Suprapubic skin (tissue), 4 donors: Measurements from ENCODE around the gene ATG5. TPM values are rescaled to one million over a fixed set of nuclear protein-coding genes. Genes with fewer than 3 reads are reported as not detected.

Experiments used
- DNase-seq, 2 donors: peaks; one replicate each; pipeline ENCODE4 v3.0.0-alpha.2; 2019; ENCODE audit warnings: low spot score in 2 of 2
- H3K27ac ChIP-seq: fragments of 200-600 bp; sonication (generic); one replicate; pipeline ENCODE4 v1.5.1; 2019
- H3K27me3 ChIP-seq: fragments of 200-600 bp; sonication (generic); one replicate; pipeline ENCODE4 v1.5.1; 2019
- H3K36me3 ChIP-seq: fragments of 200-600 bp; sonication (generic); one replicate; pipeline ENCODE4 v1.5.1; 2019
- H3K4me1 ChIP-seq: fragments of 200-600 bp; sonication (generic); one replicate; pipeline ENCODE4 v1.5.1; 2019
- H3K4me3 ChIP-seq: fragments of 200-600 bp; sonication (generic); one replicate; pipeline ENCODE4 v1.5.1; 2019; ENCODE audit warnings: mild to moderate bottlenecking
- H3K9me3 ChIP-seq: fragments of 200-600 bp; sonication (generic); one replicate; pipeline ENCODE4 v1.5.1; 2019
- EP300 ChIP-seq: sonication (generic); formaldehyde crosslinking; IDR thresholded peaks from one replicate; pipeline ENCODE4 v1.6.1; 2017; ENCODE audit warnings: antibody characterized with exemption
- POLR2A ChIP-seq, 2 donors: fragments of 450-650 bp; IDR thresholded peaks; one replicate each; pipeline ENCODE4 v1.6.1; 2017; ENCODE audit warnings: antibody characterized with exemption in 2 of 2, mild to moderate bottlenecking in 2 of 2, moderate library complexity in 2 of 2
- POLR2AphosphoS5 ChIP-seq, 3 donors: sonication (generic); formaldehyde crosslinking; IDR thresholded peaks; one replicate each; pipeline ENCODE4 v1.6.1; 2017; ENCODE audit warnings: antibody characterized with exemption in 3 of 3
- WGBS: methylation state at CpG from one replicate; pipeline ENCODE4 v1.1.5; 2018; 5-methylcytosine and 5-hydroxymethylcytosine counted together
- total RNA-seq, 4 donors: library from RNA; depleted of rRNA; stranded (reverse); fragments of >200 nt; gene quantifications; one replicate each; pipeline ENCODE4 v1.1.0, GENCODE V29; 2016
- TF ChIP-seq, protein P1 (sequence below), 2 donors: fragments of 200-600 bp in 1 of 2; fragments of 450-650 bp in 1 of 2; sonication (generic) in 1 of 2; IDR thresholded peaks; one replicate each; pipeline ENCODE4 v1.5.1; 2016 to 2019; ENCODE audit warnings: antibody characterized with exemption in 2 of 2, mild to moderate bottlenecking in 1 of 2, moderate library complexity in 1 of 2

Gene ATG5
- total RNA-seq, 4 donors from 2014 or later = 18.1 to 25.7 (median 23.1) TPM

DNA sequence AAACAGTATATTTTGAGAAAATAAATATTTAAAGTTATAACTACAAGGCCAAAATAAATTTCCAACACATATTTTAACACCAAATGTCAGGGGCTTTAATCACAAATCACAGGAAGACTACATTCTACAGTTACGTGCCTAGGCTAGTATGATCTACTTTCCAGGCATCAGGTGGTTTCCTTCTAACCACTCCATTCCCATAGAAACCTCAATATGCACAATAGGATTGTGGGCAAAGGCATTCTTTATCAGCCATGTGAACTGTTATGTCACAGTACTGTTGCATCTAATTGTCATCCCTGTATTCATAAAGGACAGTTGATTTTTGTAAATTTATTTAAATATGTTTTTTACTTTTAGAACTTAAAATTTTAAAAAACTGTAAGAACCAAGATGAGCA lies 32.4 kb downstream of the ATG5 start:
- Histone ChIP-seq H3K27ac (no peak overlapping the region), H3K27me3 (no peaks in the 10 kb centered on the region), H3K9me3 (no peaks in the 10 kb centered on the region), H3K4me3 (no peak overlapping the region), H3K36me3 (peaks cover 20% of the 10 kb centered on the region), H3K4me1 (no peaks in the 10 kb centered on the region)
- 86% methylated on average over 1 of the region's 1 CpG for WGBS
- no peak for DNase-seq
- no peak for TF ChIP-seq POLR2AphosphoS5 (IDR thresholded peaks at IDR 0.05)
- TF ChIP-seq POLR2A (IDR thresholded peaks at IDR 0.05) = no peak
- TF ChIP-seq, protein P1, sequence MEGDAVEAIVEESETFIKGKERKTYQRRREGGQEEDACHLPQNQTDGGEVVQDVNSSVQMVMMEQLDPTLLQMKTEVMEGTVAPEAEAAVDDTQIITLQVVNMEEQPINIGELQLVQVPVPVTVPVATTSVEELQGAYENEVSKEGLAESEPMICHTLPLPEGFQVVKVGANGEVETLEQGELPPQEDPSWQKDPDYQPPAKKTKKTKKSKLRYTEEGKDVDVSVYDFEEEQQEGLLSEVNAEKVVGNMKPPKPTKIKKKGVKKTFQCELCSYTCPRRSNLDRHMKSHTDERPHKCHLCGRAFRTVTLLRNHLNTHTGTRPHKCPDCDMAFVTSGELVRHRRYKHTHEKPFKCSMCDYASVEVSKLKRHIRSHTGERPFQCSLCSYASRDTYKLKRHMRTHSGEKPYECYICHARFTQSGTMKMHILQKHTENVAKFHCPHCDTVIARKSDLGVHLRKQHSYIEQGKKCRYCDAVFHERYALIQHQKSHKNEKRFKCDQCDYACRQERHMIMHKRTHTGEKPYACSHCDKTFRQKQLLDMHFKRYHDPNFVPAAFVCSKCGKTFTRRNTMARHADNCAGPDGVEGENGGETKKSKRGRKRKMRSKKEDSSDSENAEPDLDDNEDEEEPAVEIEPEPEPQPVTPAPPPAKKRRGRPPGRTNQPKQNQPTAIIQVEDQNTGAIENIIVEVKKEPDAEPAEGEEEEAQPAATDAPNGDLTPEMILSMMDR (IDR thresholded peaks at IDR 0.05) = no peak
- no peak for TF ChIP-seq EP300

DNA sequence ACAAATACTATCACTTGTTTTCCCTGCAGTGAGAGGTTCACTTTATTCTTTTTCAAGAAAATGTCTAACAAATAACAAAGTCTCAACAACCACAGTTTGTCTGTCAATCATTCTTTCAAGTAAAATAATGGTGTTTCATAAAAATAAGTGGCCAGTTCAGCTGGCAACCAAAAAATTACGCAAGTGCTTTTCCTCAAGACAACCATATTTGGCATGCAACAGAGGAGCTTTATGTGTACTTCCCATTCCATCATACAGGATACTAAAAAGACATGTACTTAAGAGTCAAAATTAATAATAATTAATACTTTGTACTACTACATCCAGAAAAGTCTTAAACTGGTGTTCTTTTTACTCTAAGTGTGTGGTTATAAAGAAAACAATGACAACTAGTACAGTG lies 34.6 kb downstream of the ATG5 start:
- H3K4me1 ChIP-seq = peaks cover 10% of the 10 kb centered on the region
- 98% methylated on average over 1 of the region's 1 CpG for WGBS
- DNase-seq = no peak
- H3K27ac ChIP-seq = no peak overlapping the region
- TF ChIP-seq, protein P1 (IDR thresholded peaks at IDR 0.05) = no peak
- TF ChIP-seq POLR2AphosphoS5 (IDR thresholded peaks at IDR 0.05) (no peak), EP300 (no peak), POLR2A (IDR thresholded peaks at IDR 0.05) (no peak)
- no peak overlapping the region for H3K4me3 ChIP-seq
- H3K27me3 ChIP-seq = no peaks in the 10 kb centered on the region
- H3K9me3 ChIP-seq = no peaks in the 10 kb centered on the region
- peaks cover 20% of the 10 kb centered on the region for H3K36me3 ChIP-seq

DNA sequence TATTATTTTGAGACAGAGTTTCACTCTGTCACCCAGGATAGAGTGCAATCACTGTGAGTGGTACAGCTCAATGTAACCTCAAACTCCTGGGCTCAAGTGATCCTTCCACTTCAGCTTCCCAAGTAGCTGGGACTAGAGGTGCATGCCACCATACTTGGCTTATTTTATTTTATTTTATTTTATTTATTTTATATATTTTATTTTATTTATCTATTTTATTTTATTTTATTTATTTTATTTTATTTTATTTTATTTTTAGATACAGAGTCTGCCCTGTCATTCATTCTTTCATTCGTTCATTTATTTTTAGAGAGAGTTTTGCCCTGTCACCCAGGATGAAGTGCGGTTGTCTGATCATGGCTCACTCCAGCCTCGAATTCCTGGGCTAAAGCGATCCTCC lies 35.5 kb downstream of the ATG5 start:
- H3K9me3 ChIP-seq = no peaks in the 10 kb centered on the region
- H3K27ac ChIP-seq = no peak overlapping the region
- H3K27me3 ChIP-seq = no peaks in the 10 kb centered on the region
- no peak for DNase-seq
- 96% methylated on average over 4 of the region's 4 CpGs for WGBS
- H3K4me1 ChIP-seq = peaks cover 10% of the 10 kb centered on the region
- no peak for TF ChIP-seq EP300
- TF ChIP-seq, protein P1 (IDR thresholded peaks at IDR 0.05) = no peak
- no peak for TF ChIP-seq POLR2A (IDR thresholded peaks at IDR 0.05)
- no peak for TF ChIP-seq POLR2AphosphoS5 (IDR thresholded peaks at IDR 0.05)
- no peak overlapping the region for H3K4me3 ChIP-seq
- peaks cover 20% of the 10 kb centered on the region for H3K36me3 ChIP-seq

DNA sequence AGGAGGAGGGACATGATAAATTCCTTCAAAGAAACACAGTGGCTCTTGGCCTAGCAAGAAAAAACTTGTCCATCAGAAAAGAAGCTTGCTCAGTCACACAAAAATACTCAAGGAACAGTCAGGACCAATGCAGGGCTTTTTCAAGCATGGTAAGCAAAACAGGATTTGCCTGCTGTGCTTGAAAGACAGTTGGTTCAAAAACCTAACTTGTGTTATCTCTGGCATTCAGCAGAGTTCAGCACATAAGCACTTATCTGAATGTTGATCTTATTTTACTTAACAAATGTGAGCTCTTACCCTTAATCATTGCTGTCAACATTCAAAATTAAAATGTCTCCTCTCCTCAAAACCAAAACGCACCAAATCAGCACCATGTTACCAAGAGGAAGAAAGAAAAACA lies 38.3 kb downstream of the ATG5 start:
- Histone ChIP-seq H3K27ac (no peak overlapping the region), H3K27me3 (no peaks in the 10 kb centered on the region), H3K4me1 (peaks cover 10% of the 10 kb centered on the region), H3K36me3 (peaks cover 15% of the 10 kb centered on the region), H3K9me3 (no peaks in the 10 kb centered on the region), H3K4me3 (no peak overlapping the region)
- WGBS = 59% methylated on average over 1 of the region's 1 CpG
- TF ChIP-seq EP300 (no peak), POLR2AphosphoS5 (IDR thresholded peaks at IDR 0.05) (no peak), POLR2A (IDR thresholded peaks at IDR 0.05) (no peak)
- TF ChIP-seq, protein P1 (IDR thresholded peaks at IDR 0.05) = no peak
- DNase-seq = no peak

DNA sequence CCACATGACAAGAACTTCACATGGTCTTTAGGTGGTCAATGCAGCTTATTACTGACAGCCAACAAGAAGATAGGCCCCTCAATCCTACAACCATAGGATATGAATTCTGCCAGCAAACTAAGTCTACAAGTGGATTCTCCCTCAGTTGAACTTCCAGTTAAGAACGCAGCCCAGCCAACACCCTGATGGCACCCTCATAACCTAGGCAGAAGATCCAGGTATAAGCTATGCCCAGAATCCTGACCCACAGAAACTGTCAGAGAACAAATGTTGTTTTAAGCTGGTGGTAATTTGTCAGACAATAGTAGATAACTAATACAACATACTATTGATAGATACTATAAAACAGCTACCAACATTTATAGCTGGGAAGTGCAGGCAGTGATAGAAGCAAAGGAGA lies 38.8 kb downstream of the ATG5 start:
- 89% methylated on average over 1 of the region's 1 CpG for WGBS
- no peak for DNase-seq
- Histone ChIP-seq H3K4me3 (no peak overlapping the region), H3K27me3 (no peaks in the 10 kb centered on the region), H3K36me3 (peaks cover 11% of the 10 kb centered on the region), H3K4me1 (peaks cover 10% of the 10 kb centered on the region), H3K9me3 (no peaks in the 10 kb centered on the region), H3K27ac (no peak overlapping the region)
- no peak for TF ChIP-seq EP300
- TF ChIP-seq POLR2A (IDR thresholded peaks at IDR 0.05) = no peak
- TF ChIP-seq POLR2AphosphoS5 (IDR thresholded peaks at IDR 0.05) = no peak
- TF ChIP-seq, protein P1 (IDR thresholded peaks at IDR 0.05) = no peak
